Naive B cell (primary cell): ENCODE data around the gene GNLY. TPM values are rescaled to one million over a fixed set of nuclear protein-coding genes. Genes with fewer than 3 reads are reported as not detected.

Experiments used
- ATAC-seq, 2 donors: fragments of 150-1000 bp; cut with Tn5 transposase; 2 replicates each; pipeline ENCODE4 v1.10.0; 2021; ENCODE audit warnings: low read depth in 2 of 2, mild to moderate bottlenecking in 2 of 2, moderate library complexity in 2 of 2
- DNase-seq: peaks from one replicate; pipeline ENCODE4 v3.0.0; 2022
- H3K27ac Mint-ChIP-seq, 6 donors: one replicate each; pipeline ENCODE4 v1.8.0; 2020 to 2022; ENCODE audit warnings: mild to moderate bottlenecking in 6 of 6, mixed read lengths in 6 of 6, moderate library complexity in 5 of 6, inconsistent platforms in 2 of 6
- H3K27me3 Mint-ChIP-seq, 3 donors: one replicate each; pipeline ENCODE4 v1.8.0; 2021 to 2022; ENCODE audit warnings: mixed read lengths in 3 of 3, mild to moderate bottlenecking in 1 of 3
- H3K36me3 Mint-ChIP-seq, 2 donors: one replicate each; pipeline ENCODE4 v1.8.0; 2020 to 2022; ENCODE audit warnings: mixed read lengths in 2 of 2, inconsistent platforms in 1 of 2, mild to moderate bottlenecking in 1 of 2
- H3K4me1 Mint-ChIP-seq, 3 donors: one replicate each; pipeline ENCODE4 v1.8.0; 2020 to 2022; ENCODE audit warnings: mixed read lengths in 3 of 3, inconsistent platforms in 1 of 3, mild to moderate bottlenecking in 1 of 3, moderate library complexity in 1 of 3
- H3K4me3 Mint-ChIP-seq, 8 donors: one replicate each; pipeline ENCODE4 v1.8.0; 2020 to 2022; ENCODE audit warnings: mild to moderate bottlenecking in 8 of 8, mixed read lengths in 8 of 8, moderate library complexity in 8 of 8, inconsistent platforms in 2 of 8
- H3K9me3 Mint-ChIP-seq, 7 donors: one replicate each; pipeline ENCODE4 v1.8.0; 2020 to 2022; ENCODE audit warnings: mixed read lengths in 7 of 7, mild to moderate bottlenecking in 5 of 7, inconsistent platforms in 2 of 7, moderate library complexity in 1 of 7
- polyA plus RNA-seq, 6 donors: library from polyadenylated mRNA; unstranded; fragments of 300-500 nt; fragmentation: Illumina TruSeq; gene quantifications; one replicate each; pipeline ENCODE4 v1.2.3, GENCODE V29; 2021; ENCODE audit warnings: low read depth in 6 of 6

The GNLY gene
- polyA plus RNA-seq, 6 donors from 2014 or later: 6.3 to 20.4 (median 11.2) TPM

- Mint-ChIP-seq H3K27me3 (peaks cover 0 to 13% (median 0%) of the 10 kb centered on the region in 3 donors), H3K9me3 (peaks cover 0 to 3% (median 0%) of the 10 kb centered on the region in 7 donors), H3K4me3 (peak overlapping the region in 1 of 8 donors; percentile 35), H3K36me3 (no peaks in the 10 kb centered on the region), H3K4me1 (peaks cover 13 to 18% (median 15%) of the 10 kb centered on the region in 3 donors), H3K27ac (peak overlapping the region in 2 of 6 donors; percentile 5 to 37)
- no peak for DNase-seq
- ATAC-seq: no peak
Observed at GRCh38 chr2:85699325-85699724, 5.2 kb downstream of the GNLY start.

GRCh38 chr2:85702172-85702571 is 8.0 kb downstream of the GNLY start:
- Mint-ChIP-seq H3K9me3 (peaks cover 0 to 3% (median 0%) of the 10 kb centered on the region in 7 donors), H3K36me3 (no peaks in the 10 kb centered on the region), H3K4me3 (no peak overlapping the region), H3K27ac (peak overlapping the region in 2 of 6 donors; percentile 32 to 78), H3K27me3 (peaks cover 0 to 6% (median 2%) of the 10 kb centered on the region in 3 donors), H3K4me1 (peaks cover 32 to 45% (median 42%) of the 10 kb centered on the region in 3 donors)
- DNase-seq (no peak), ATAC-seq (no peak)

- DNase-seq (no peak), ATAC-seq (no peak)
- Mint-ChIP-seq H3K9me3 (peaks cover 0 to 3% (median 0%) of the 10 kb centered on the region in 7 donors), H3K4me3 (no peak overlapping the region), H3K36me3 (no peaks in the 10 kb centered on the region), H3K4me1 (peaks cover 34 to 46% (median 44%) of the 10 kb centered on the region in 3 donors), H3K27me3 (peaks cover 0 to 5% (median 0%) of the 10 kb centered on the region in 3 donors), H3K27ac (peak overlapping the region in 5 of 6 donors; percentile 39 to 91 (median 89))
Observed at GRCh38 chr2:85702800-85703199, 8.6 kb downstream of the GNLY start.

GRCh38 chr2:85703329-85703728 is 9.2 kb downstream of the GNLY start:
- Mint-ChIP-seq H3K27ac (peak overlapping the region in 5 of 6 donors; percentile 78 to 98 (median 90)), H3K36me3 (no peaks in the 10 kb centered on the region), H3K9me3 (peaks cover 0 to 3% (median 0%) of the 10 kb centered on the region in 7 donors), H3K27me3 (peaks cover 0 to 5% (median 0%) of the 10 kb centered on the region in 3 donors), H3K4me1 (peaks cover 34 to 46% (median 44%) of the 10 kb centered on the region in 3 donors), H3K4me3 (no peak overlapping the region)
- ATAC-seq (no peak), DNase-seq (no peak)

- peaks cover 0 to 5% (median 0%) of the 10 kb centered on the region in 3 donors for H3K27me3 Mint-ChIP-seq
- H3K27ac Mint-ChIP-seq: peak overlapping the region; percentile 89 to 96 (median 92)
- peak overlapping the region in 5 of 8 donors; percentile 2 to 88 (median 83) for H3K4me3 Mint-ChIP-seq
- peaks cover 0 to 3% (median 0%) of the 10 kb centered on the region in 7 donors for H3K9me3 Mint-ChIP-seq
- H3K36me3 Mint-ChIP-seq: no peaks in the 10 kb centered on the region
- no peak for ATAC-seq
- no peak for DNase-seq
- H3K4me1 Mint-ChIP-seq: peaks cover 30 to 44% (median 44%) of the 10 kb centered on the region in 3 donors
Observed at GRCh38 chr2:85704038-85704437, 9.9 kb downstream of the GNLY start.

- Mint-ChIP-seq H3K27ac (peak overlapping the region; percentile 89 to 96 (median 92)), H3K27me3 (peaks cover 0 to 13% (median under 1%) of the 10 kb centered on the region in 3 donors), H3K4me1 (peaks cover 30 to 44% (median 44%) of the 10 kb centered on the region in 3 donors), H3K36me3 (no peaks in the 10 kb centered on the region), H3K9me3 (peaks cover 0 to 2% (median 0%) of the 10 kb centered on the region in 7 donors), H3K4me3 (peak overlapping the region; percentile 46 to 88 (median 80))
- DNase-seq: peak; percentile 69
- peak; percentile 66 to 70 for ATAC-seq
Observed at GRCh38 chr2:85704800-85705679, 10.9 kb downstream of the GNLY start.

- H3K36me3 Mint-ChIP-seq: no peaks in the 10 kb centered on the region
- H3K27ac Mint-ChIP-seq: peak overlapping the region; percentile 24 to 96 (median 92)
- H3K9me3 Mint-ChIP-seq: peaks cover 0 to 2% (median 0%) of the 10 kb centered on the region in 7 donors
- no peak for DNase-seq
- H3K4me3 Mint-ChIP-seq: peak overlapping the region in 3 of 8 donors; percentile 25 to 88 (median 83)
- peaks cover 3 to 14% (median 7%) of the 10 kb centered on the region in 3 donors for H3K27me3 Mint-ChIP-seq
- no peak for ATAC-seq
- H3K4me1 Mint-ChIP-seq: peaks cover 30 to 44% (median 44%) of the 10 kb centered on the region in 3 donors
Observed at GRCh38 chr2:85705680-85706039, 11.5 kb downstream of the GNLY start.

- ATAC-seq: no peak
- Mint-ChIP-seq H3K27me3 (peaks cover 7 to 14% (median 11%) of the 10 kb centered on the region in 3 donors), H3K36me3 (no peaks in the 10 kb centered on the region), H3K4me3 (peak overlapping the region in 2 of 8 donors; percentile 25 to 72), H3K9me3 (peaks cover 0 to 2% (median 0%) of the 10 kb centered on the region in 7 donors), H3K27ac (peak overlapping the region in 5 of 6 donors; percentile 24 to 96 (median 91)), H3K4me1 (peaks cover 30 to 44% (median 44%) of the 10 kb centered on the region in 3 donors)
- DNase-seq: no peak
Observed at GRCh38 chr2:85706063-85706462, 11.9 kb downstream of the GNLY start.

GRCh38 chr2:85706599-85707296 is 12.6 kb downstream of the GNLY start:
- H3K4me3 Mint-ChIP-seq: peak overlapping the region in 2 of 8 donors; percentile 20 to 46
- H3K27me3 Mint-ChIP-seq: peaks cover 13 to 17% (median 14%) of the 10 kb centered on the region in 3 donors
- ATAC-seq (no peak), DNase-seq (no peak)
- peaks cover 30 to 44% (median 44%) of the 10 kb centered on the region in 3 donors for H3K4me1 Mint-ChIP-seq
- H3K9me3 Mint-ChIP-seq: peaks cover 0 to 2% (median 0%) of the 10 kb centered on the region in 7 donors
- peak overlapping the region; percentile 29 to 97 (median 82) for H3K27ac Mint-ChIP-seq
- H3K36me3 Mint-ChIP-seq: no peaks in the 10 kb centered on the region

GRCh38 chr2:85707304-85707703 is 13.1 kb downstream of the GNLY start:
- Mint-ChIP-seq H3K4me3 (peak overlapping the region in 2 of 8 donors; percentile 20 to 46), H3K4me1 (peaks cover 30 to 46% (median 44%) of the 10 kb centered on the region in 3 donors), H3K9me3 (peaks cover 0 to 2% (median 0%) of the 10 kb centered on the region in 7 donors)

GRCh38 chr2:85708641-85709040 is 14.5 kb downstream of the GNLY start:
- no peak for DNase-seq
- Mint-ChIP-seq H3K36me3 (no peaks in the 10 kb centered on the region), H3K9me3 (peaks cover 0 to 2% (median 0%) of the 10 kb centered on the region in 7 donors), H3K27me3 (peaks cover 14 to 21% (median 18%) of the 10 kb centered on the region in 3 donors), H3K4me3 (no peak overlapping the region), H3K4me1 (peaks cover 24 to 40% (median 38%) of the 10 kb centered on the region in 3 donors), H3K27ac (no peak overlapping the region)
- ATAC-seq: no peak

More at GRCh38 chr2:85707304-85707703, 13.1 kb downstream of the GNLY start:
- peak; percentile 69 to 79 for ATAC-seq
- Mint-ChIP-seq H3K36me3 (no peaks in the 10 kb centered on the region), H3K27ac (peak overlapping the region in 5 of 6 donors; percentile 63 to 97 (median 88)), H3K27me3 (peaks cover 14 to 18% (median 15%) of the 10 kb centered on the region in 3 donors)
- DNase-seq: peak; percentile 76

- H3K4me1 Mint-ChIP-seq: peaks cover 19 to 32% (median 30%) of the 10 kb centered on the region in 3 donors
- peaks cover 14 to 24% (median 21%) of the 10 kb centered on the region in 3 donors for H3K27me3 Mint-ChIP-seq
- ATAC-seq: no peak
- no peaks in the 10 kb centered on the region for H3K9me3 Mint-ChIP-seq
- no peak overlapping the region for H3K27ac Mint-ChIP-seq
- no peaks in the 10 kb centered on the region for H3K36me3 Mint-ChIP-seq
- DNase-seq: no peak
- no peak overlapping the region for H3K4me3 Mint-ChIP-seq
Observed at GRCh38 chr2:85709401-85709811, 15.2 kb downstream of the GNLY start.
